Measurements from ENCODE around the gene PLA2G1B. TPM values are rescaled to one million over a fixed set of nuclear protein-coding genes. Genes with fewer than 3 reads are reported as not detected.
A peak's percentile ranks its signal among the peaks of the same experiment; 100 is the strongest.

PLA2G1B gene
- total and polyA plus RNA-seq, 4 donors, result 6.5 to 193 (median 29.1) TPM

DNA sequence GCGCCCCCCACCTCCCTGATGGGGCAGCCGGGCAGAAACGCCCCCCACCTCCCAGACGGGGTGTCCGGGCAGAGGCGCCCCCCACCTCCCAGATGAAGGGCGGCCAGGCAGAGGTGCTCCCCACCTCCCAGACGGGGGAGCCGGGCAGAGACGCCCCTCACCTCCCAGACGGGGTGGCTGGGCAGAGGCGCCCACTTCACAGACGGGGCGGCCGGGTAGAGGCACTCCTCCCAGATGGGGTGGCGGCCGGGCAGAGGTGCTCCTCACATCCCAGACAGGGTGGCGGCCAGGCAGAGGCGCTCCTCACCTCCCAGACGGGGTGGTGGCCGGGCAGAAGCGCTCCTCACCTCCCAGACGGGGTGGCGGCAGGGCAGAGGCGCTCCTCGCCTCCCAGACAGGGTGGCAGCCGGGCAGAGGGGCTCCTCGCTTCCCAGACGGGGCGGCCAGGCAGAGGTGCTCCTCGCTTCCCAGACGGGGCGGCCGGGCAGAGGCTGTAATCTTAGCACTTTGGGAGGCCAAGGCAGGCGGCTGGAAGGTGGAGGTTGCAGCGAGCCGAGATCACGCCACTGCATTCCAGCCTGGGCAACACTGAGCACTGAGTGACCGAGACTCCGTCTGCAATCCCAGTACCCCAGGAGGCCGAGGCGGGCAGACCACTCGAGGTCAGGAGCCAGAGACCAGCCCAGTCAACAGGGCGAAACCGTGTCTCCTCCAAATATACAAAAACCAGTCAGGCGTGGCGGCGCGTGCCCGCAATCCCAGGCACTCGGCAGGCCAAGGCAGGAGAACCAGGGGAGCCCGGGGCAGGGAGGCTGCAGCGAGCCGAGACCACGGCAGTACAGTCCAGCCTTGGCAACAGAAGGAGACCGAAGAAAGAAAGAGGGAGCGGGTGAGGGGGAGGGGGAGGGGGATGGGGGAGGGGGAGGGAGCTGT, 49.2 kb downstream of the PLA2G1B start:
- TF ChIP-seq, protein P1, sequence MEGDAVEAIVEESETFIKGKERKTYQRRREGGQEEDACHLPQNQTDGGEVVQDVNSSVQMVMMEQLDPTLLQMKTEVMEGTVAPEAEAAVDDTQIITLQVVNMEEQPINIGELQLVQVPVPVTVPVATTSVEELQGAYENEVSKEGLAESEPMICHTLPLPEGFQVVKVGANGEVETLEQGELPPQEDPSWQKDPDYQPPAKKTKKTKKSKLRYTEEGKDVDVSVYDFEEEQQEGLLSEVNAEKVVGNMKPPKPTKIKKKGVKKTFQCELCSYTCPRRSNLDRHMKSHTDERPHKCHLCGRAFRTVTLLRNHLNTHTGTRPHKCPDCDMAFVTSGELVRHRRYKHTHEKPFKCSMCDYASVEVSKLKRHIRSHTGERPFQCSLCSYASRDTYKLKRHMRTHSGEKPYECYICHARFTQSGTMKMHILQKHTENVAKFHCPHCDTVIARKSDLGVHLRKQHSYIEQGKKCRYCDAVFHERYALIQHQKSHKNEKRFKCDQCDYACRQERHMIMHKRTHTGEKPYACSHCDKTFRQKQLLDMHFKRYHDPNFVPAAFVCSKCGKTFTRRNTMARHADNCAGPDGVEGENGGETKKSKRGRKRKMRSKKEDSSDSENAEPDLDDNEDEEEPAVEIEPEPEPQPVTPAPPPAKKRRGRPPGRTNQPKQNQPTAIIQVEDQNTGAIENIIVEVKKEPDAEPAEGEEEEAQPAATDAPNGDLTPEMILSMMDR (IDR thresholded peaks at IDR 0.05; ENCODE audit: control extremely low read depth, extremely low read depth), result no peak
- H3K36me3 ChIP-seq (ENCODE audit: control insufficient read depth in 4 of 4, insufficient read depth in 4 of 4, low read length in 4 of 4), result no peaks in the 10 kb centered on the region
- DNase-seq, result no peak
- 97% methylated on average over 50 to 57 of the region's 57 CpGs for WGBS, 2 donors
- no peak overlapping the region for H3K4me3 ChIP-seq
- H3K27me3 ChIP-seq (ENCODE audit: control insufficient read depth in 3 of 3, insufficient read depth in 3 of 3, low read length in 2 of 3), result no peaks in the 10 kb centered on the region
- no peaks in the 10 kb centered on the region for H3K9me3 ChIP-seq (ENCODE audit: control insufficient read depth in 4 of 4, insufficient read depth in 3 of 4, low read length in 3 of 4)
- ATAC-seq (ENCODE audit: insufficient read depth, low FRiP score), result no peak
- no peak overlapping the region for H3K9ac ChIP-seq (ENCODE audit: insufficient read depth in 1 of 2, low read length in 2 of 2)
- H3K27ac ChIP-seq (ENCODE audit: low read depth in 1 of 2, low read length in 1 of 2), result no peak overlapping the region
- H3K4me1 ChIP-seq (ENCODE audit: control insufficient read depth in 5 of 5, insufficient read depth in 5 of 5, low read length in 5 of 5), result peaks cover 0 to 3% (median 0%) of the 10 kb centered on the region in 5 donors

DNA sequence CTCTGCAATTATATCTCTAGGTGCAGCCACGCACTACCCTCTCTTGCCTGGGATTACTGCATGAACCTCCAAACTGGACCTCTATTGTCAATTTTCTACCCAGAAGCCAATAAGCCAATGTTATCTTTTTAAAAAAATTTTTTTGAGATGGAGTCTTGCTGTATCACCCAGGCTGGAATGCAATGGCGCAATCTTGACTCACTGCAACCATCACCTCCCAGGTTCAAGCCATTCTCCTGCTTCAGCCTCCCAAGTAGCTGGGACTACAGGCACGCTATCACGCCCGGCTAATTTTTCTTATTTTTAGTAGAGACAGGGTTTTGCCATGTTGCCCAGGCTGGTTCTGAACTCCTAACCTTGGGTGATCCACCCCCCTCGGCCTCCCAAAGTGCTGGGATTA, 50.8 kb downstream of the PLA2G1B start:
- no peak for ATAC-seq (ENCODE audit: insufficient read depth, low FRiP score)
- H3K36me3 ChIP-seq (ENCODE audit: control insufficient read depth in 4 of 4, insufficient read depth in 4 of 4, low read length in 4 of 4), result no peaks in the 10 kb centered on the region
- H3K9ac ChIP-seq (ENCODE audit: insufficient read depth in 1 of 2, low read length in 2 of 2), result no peak overlapping the region
- no peaks in the 10 kb centered on the region for H3K27me3 ChIP-seq (ENCODE audit: control insufficient read depth in 3 of 3, insufficient read depth in 3 of 3, low read length in 2 of 3)
- H3K27ac ChIP-seq (ENCODE audit: low read depth in 1 of 2, low read length in 1 of 2), result no peak overlapping the region
- no peak for DNase-seq
- no peak overlapping the region for H3K4me3 ChIP-seq
- WGBS, 2 donors, result 93 to 95% methylated on average over 6 of the region's 6 CpGs
- H3K4me1 ChIP-seq (ENCODE audit: control insufficient read depth in 5 of 5, insufficient read depth in 5 of 5, low read length in 5 of 5), result no peaks in the 10 kb centered on the region
- no peaks in the 10 kb centered on the region for H3K9me3 ChIP-seq (ENCODE audit: control insufficient read depth in 4 of 4, insufficient read depth in 3 of 4, low read length in 3 of 4)
- TF ChIP-seq, protein P1 (IDR thresholded peaks at IDR 0.05; ENCODE audit: control extremely low read depth, extremely low read depth), result no peak

Small RNAs within 50 kb of the gene (small RNA-seq; reads per million reads assigned to genes)
- gene RNU4-1 (ENCODE audit: low replicate concordance) (341 reads per million, percentile 99 among the genes with 10 or more reads in this experiment), gene RNU4-2 (ENCODE audit: low replicate concordance) (1,037 reads per million, percentile 99 among the genes with 10 or more reads in this experiment), gene RNU6-1088P (ENCODE audit: low replicate concordance) (not detected)

Other genes with a start within 250 kb of the PLA2G1B start
- gene RAB35, start 211.0 kb downstream of the PLA2G1B start, total RNA-seq, result 10 to 100 TPM; 22.1 to 51.8 TPM
- 10 to 100 TPM; 27.3 to 47.0 TPM for gene RAB35, start 211.0 kb downstream of the PLA2G1B start, polyA plus RNA-seq
- 10 to 100 TPM; 76.4 to 93.6 TPM for gene GCN1, start 133.1 kb downstream of the PLA2G1B start, total RNA-seq
- 10 to 100 TPM; 19.3 to 29.7 TPM for gene GCN1, start 133.1 kb downstream of the PLA2G1B start, polyA plus RNA-seq
- 1,000 to 10,000 TPM; 1,492 to 1,979 TPM for gene RPLP0, start 126.7 kb downstream of the PLA2G1B start, total RNA-seq
- gene RPLP0, start 126.7 kb downstream of the PLA2G1B start, polyA plus RNA-seq, result 1,000 to 10,000 TPM; 2,934 to 3,190 TPM
- gene PXN, start 62.0 kb downstream of the PLA2G1B start, total RNA-seq, result 100 to 1,000 TPM in 1 of 2 donors, 10 to 100 TPM in 1; 81.1 to 117 TPM
- gene PXN, start 62.0 kb downstream of the PLA2G1B start, polyA plus RNA-seq, result 10 to 100 TPM; 81.3 to 100.0 TPM
- over 10,000 TPM in 1 of 2 donors, under 1 TPM in 1; under 0.01 to 10,045 TPM for gene RNU4-2, start 35.9 kb downstream of the PLA2G1B start, total RNA-seq
- not detected for gene RNU4-2, start 35.9 kb downstream of the PLA2G1B start, polyA plus RNA-seq
- gene RNU4-1, start 34.5 kb downstream of the PLA2G1B start, total RNA-seq, result 1,000 to 10,000 TPM in 1 of 2 donors, under 1 TPM in 1; under 0.01 to 2,200 TPM
- gene RNU4-1, start 34.5 kb downstream of the PLA2G1B start, polyA plus RNA-seq, result not detected
- gene SIRT4, start 25.5 kb downstream of the PLA2G1B start, total RNA-seq, result 1 to 10 TPM; 1.2 to 5.9 TPM
- gene SIRT4, start 25.5 kb downstream of the PLA2G1B start, polyA plus RNA-seq, result 1 to 10 TPM in 1 of 2 donors, under 1 TPM in 1; 0.95 to 2.2 TPM
- 1 to 10 TPM in 1 of 2 donors, under 1 TPM in 1; 0.95 to 3.5 TPM for gene MSI1, start 41.4 kb upstream of the PLA2G1B start, total RNA-seq
- gene MSI1, start 41.4 kb upstream of the PLA2G1B start, polyA plus RNA-seq, result under 1 TPM; 0.18 to 0.22 TPM
- 100 to 1,000 TPM; 211 to 370 TPM for gene COX6A1, start 110.3 kb upstream of the PLA2G1B start, total RNA-seq
- gene COX6A1, start 110.3 kb upstream of the PLA2G1B start, polyA plus RNA-seq, result 1,000 to 10,000 TPM in 1 of 2 donors, 100 to 1,000 TPM in 1; 679 to 1,397 TPM
- 10 to 100 TPM in 1 of 2 donors, 1 to 10 TPM in 1; 9.6 to 16.9 TPM for gene TRIAP1, start 118.6 kb upstream of the PLA2G1B start, total RNA-seq
- gene TRIAP1, start 118.6 kb upstream of the PLA2G1B start, polyA plus RNA-seq, result 10 to 100 TPM; 28.7 to 32.9 TPM
- gene GATC, start 118.7 kb upstream of the PLA2G1B start, total RNA-seq, result 10 to 100 TPM; 27.5 to 27.6 TPM
- gene GATC, start 118.7 kb upstream of the PLA2G1B start, polyA plus RNA-seq, result 10 to 100 TPM; 10.6 to 11.2 TPM
- 100 to 1,000 TPM in 1 of 2 donors, 10 to 100 TPM in 1; 100.0 to 128 TPM for gene SRSF9, start 142.0 kb upstream of the PLA2G1B start, total RNA-seq
- gene SRSF9, start 142.0 kb upstream of the PLA2G1B start, polyA plus RNA-seq, result 100 to 1,000 TPM in 1 of 2 donors, 10 to 100 TPM in 1; 76.6 to 127 TPM
- 100 to 1,000 TPM; 210 to 308 TPM for gene DYNLL1, start 168.3 kb upstream of the PLA2G1B start, total RNA-seq
- gene DYNLL1, start 168.3 kb upstream of the PLA2G1B start, polyA plus RNA-seq, result 100 to 1,000 TPM; 328 to 360 TPM
- 10 to 100 TPM; 25.1 to 28.4 TPM for gene COQ5, start 201.4 kb upstream of the PLA2G1B start, total RNA-seq
- 10 to 100 TPM; 21.1 to 23.7 TPM for gene COQ5, start 201.4 kb upstream of the PLA2G1B start, polyA plus RNA-seq
- 100 to 1,000 TPM; 150 to 207 TPM for gene RNF10, start 206.6 kb upstream of the PLA2G1B start, total RNA-seq
- gene RNF10, start 206.6 kb upstream of the PLA2G1B start, polyA plus RNA-seq, result 100 to 1,000 TPM; 112 to 199 TPM

Measured in lung (tissue), 13 donors.